Cardiac fibroblast (primary cell): ENCODE measurements around the gene ABHD12.
A peak's percentile ranks its signal among the peaks of the same experiment; 100 is the strongest.
"Not testable (repeated sequence)": the region's sequence is repeated elsewhere in the genome, so short reads cannot be mapped to it uniquely, and the experiment has no call there.

Source experiments
- DNase-seq, 2 donors: peaks; one replicate each; pipeline versions ENCODE4 v3.0.0 to v3.0.0-alpha.2; 2010; ENCODE audit warnings: low read depth in 2 of 2
- H3K4me3 ChIP-seq, 2 donors: replicated peaks in 1 of 2; 1 replicate in 1 of 2; 2 replicates in 1 of 2; pipeline ENCODE4 v1.5.1; 2011; ENCODE audit warnings: low read depth in 2 of 2, low read length in 2 of 2, mild to moderate bottlenecking in 2 of 2, moderate library complexity in 1 of 2
- CTCF ChIP-seq: IDR thresholded peaks from one replicate; pipeline ENCODE4 v1.5.1; 2011; ENCODE audit warnings: low read depth, mild to moderate bottlenecking, low read length, inconsistent platforms

The ABHD12 gene

GRCh38 chr20:25418776-25419175 is 28.1 kb upstream of the ABHD12 start:
- peak in 1 of 2 donors; percentile 19 for DNase-seq
- H3K4me3 ChIP-seq, result no peak overlapping the region
- no peak for TF ChIP-seq CTCF

GRCh38 chr20:25408890-25409289 is 18.3 kb upstream of the ABHD12 start:
- peak overlapping the region in 1 of 2 donors; percentile 69 for H3K4me3 ChIP-seq
- no peak for TF ChIP-seq CTCF
- DNase-seq, result no peak

- TF ChIP-seq CTCF, result no peak
- no peak for DNase-seq
- peak overlapping the region; percentile 69 to 73 for H3K4me3 ChIP-seq
Measured at GRCh38 chr20:25408170-25408547, 17.5 kb upstream of the ABHD12 start.

GRCh38 chr20:25407311-25408169 is 16.9 kb upstream of the ABHD12 start, which contains the start of gene GINS1:
TSS of gene GINS1 (plus strand) at chr20:25407673. CDS start at chr20:25407821, 148 bp downstream.
- TF ChIP-seq CTCF, result no peak
- DNase-seq, result peak; percentile 89 to 90
- H3K4me3 ChIP-seq, result peak within 1 kb of the TSS; percentile 69 to 73

GRCh38 chr20:25402583-25402982 is 11.9 kb upstream of the ABHD12 start:
- DNase-seq, result peak in 1 of 2 donors; percentile 12
- no peak for TF ChIP-seq CTCF
- no peak overlapping the region for H3K4me3 ChIP-seq

GRCh38 chr20:25400291-25400732 is 9.7 kb upstream of the ABHD12 start:
- DNase-seq, H3K4me3 ChIP-seq: not testable (repeated sequence)

- DNase-seq, result peak; percentile 85 to 89
- no peak overlapping the region for H3K4me3 ChIP-seq
- TF ChIP-seq CTCF, result peak; percentile 42
Measured at GRCh38 chr20:25399037-25399430, 8.4 kb upstream of the ABHD12 start.
